Stimulated activated CD4-positive, alpha-beta T cell treated with anti-CD3 and anti-CD28 coated beads, Interleukin-15, amount 100 ng/mL, for 1 hour (primary cell): ENCODE data around the gene PRRG3.

Experiments
- DNase-seq, 2 donors: peaks; one replicate each; pipeline ENCODE4 v3.0.0-alpha.2; 2020; ENCODE audit warnings: low read depth in 1 of 2, low spot score in 1 of 2

The PRRG3 gene

DNA sequence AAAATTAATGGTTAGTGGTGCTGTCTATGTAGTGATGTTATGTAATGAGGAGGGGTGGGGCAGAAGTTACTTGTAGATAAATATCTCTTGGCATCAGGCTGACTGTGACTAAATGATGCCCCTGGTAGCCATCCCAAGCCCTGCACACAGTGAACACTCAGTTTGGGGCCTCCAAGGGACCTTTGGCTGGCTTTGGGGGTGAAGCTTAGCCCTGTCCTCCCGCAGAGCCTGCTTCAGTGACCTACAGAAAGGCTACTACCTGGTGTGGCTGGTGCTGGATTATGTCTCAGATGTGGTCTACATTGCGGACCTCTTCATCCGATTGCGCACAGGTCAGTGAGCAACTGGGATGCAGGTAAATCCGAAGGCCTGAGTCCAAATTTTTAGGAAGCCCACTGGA lies 47.1 kb downstream of the PRRG3 start:
- no peak for DNase-seq

DNA sequence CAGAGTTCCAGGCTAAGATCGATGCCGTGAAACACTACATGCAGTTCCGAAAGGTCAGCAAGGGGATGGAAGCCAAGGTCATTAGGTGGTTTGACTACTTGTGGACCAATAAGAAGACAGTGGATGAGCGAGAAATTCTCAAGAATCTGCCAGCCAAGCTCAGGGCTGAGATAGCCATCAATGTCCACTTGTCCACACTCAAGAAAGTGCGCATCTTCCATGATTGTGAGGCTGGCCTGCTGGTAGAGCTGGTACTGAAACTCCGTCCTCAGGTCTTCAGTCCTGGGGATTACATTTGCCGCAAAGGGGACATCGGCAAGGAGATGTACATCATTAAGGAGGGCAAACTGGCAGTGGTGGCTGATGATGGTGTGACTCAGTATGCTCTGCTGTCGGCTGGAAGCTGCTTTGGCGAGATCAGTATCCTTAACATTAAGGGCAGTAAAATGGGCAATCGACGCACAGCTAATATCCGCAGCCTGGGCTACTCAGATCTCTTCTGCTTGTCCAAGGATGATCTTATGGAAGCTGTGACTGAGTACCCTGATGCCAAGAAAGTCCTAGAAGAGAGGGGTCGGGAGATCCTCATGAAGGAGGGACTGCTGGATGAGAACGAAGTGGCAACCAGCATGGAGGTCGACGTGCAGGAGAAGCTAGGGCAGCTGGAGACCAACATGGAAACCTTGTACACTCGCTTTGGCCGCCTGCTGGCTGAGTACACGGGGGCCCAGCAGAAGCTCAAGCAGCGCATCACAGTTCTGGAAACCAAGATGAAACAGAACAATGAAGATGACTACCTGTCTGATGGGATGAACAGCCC lies 48.6 kb downstream of the PRRG3 start:
- no peak for DNase-seq

DNA sequence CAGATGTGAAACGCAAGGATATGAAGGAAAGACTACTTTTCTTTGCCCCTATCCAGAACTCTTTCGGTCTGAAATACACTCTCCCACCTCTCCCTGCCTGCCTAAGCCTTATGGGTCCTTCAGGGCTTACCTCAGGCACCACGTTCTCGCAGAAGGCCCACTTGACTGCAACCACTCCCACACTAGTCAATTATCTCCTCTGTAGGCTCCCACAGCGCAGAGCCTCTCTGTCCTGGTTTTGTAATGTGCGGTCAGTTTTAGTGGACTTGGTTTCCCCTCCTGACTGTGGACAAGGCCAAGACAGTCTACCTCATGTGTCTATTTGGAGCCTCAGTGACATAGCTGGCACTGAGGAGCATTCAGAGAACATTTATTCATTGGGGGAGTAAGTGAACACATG lies 50.4 kb downstream of the PRRG3 start:
- no peak for DNase-seq

GRCh38 chrX:151746502-151746901 lies 51.2 kb downstream of the PRRG3 start:
- DNase-seq = no peak

DNA sequence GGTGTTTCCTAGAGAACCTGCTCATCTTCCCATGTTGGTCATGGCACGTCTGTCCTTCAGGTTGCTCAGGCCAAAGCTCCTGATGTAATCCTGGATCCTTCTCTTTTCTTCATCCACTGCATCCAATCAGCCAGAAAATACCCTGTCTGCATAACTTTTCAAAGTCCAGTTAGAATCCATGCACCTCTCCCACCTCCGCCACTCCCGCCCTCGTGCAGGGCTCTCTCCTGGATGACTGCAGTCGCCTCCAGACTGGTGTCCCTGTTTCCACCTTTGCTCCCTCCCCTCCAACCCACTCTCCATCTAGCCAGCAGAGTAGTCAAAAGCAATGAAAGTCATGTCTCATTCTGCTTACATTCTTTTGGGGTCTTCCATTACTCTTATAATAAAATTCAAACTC lies 55.3 kb downstream of the PRRG3 start:
- DNase-seq = no peak

DNA sequence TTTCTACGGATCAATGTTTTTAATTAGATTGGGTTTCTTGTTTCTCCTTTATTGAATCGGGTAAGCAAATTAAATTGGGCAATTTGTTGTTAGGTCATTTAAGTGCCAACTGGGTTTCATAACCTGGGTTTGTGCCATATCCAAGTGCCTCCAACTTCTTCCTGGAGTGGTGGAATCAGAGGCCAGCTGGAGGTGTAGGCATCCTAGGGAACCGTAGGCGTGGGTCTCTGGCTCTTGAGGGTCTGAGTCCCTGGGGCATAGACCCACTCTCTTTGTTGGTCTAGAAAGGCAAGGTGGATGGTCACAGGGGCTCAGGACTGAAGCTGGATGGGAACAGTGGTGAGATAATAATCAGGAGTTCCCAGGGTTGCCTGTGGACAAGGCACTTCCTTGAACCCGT lies 57.6 kb downstream of the PRRG3 start:
- no peak for DNase-seq

DNA sequence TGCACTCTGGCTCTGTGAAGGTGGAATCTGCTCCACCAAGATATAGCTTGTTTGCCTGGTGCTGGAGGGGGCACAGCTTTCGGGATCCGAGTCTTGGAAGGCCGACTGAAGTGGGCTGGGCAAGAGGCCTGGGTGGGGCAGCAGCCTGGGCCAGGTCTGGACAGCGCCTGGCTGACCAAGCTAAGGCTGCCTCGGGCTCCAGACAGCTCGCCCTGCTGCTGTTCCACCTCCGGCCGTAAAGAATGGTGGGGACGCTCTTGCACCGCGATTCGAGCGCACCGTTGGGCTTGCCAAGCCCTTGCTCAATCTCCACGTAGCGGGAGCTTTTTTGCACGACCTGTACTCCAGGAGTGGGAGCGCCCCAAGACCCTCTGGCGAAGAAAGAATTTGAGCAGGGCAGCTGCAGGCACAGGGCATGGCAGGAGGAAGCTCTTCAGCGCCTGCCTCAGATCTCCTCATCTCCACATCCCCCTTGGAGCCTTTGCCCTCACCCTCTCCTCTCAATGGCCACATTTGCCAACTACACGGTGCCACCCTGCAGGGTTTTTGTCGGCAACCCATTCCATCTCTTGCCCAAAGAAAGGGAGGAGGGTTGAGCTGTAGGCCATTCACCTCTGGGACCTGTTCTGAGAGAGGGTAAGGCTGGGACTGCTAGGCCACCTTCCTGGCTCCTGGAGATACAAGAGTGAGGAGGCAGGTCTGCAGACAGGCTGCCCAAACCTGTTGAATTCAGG lies 58.2 kb downstream of the PRRG3 start:
- DNase-seq = no peak

DNA sequence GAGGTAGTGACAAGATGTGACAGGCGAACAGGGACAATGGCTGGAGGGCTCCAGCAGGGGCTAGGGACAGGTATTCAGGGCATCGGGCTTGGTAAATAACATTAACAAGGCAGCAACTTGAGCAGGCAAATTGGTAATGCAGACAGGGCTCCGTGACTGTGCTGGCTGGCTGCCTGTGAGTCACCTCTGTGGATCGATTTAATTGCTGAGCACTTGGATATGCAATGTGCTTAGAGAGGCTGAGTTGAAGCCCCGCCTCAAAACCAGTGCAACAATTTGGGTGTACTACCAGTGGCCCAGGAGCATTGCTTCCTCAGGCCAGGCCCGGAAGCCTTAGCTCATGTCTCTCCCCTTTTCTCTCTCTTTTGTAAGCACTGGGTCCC lies 58.8 kb downstream of the PRRG3 start:
- DNase-seq = no peak

DNA sequence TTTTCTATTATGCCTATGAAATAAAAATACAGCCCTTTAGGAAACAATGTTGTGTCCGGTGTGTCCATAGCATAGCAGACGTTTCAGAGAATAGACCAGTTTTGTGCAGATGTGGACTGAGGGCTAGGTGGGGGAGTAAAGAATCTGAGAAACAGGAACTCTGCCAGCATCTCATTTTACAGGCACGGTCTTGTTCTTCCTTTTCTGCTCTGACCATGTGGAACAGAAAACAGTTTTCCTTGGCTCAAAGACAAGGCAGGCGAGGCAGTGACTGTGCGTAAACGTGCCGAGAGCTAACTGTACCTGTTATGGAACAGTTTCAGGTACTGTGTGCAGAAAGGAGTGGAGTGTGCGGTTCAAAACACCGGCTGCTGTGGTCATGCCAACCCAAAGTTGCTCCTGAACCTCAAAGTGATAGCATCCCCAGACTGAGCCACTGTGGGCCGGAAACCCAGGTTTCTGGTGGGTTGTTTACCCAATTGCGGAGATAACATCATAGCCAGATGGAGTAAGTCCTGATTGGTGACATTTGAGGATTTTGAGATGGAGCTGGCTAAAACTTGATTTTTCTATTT lies 59.5 kb downstream of the PRRG3 start:
- DNase-seq = no peak
